ENCODE results near the gene CDH3.

DNA sequence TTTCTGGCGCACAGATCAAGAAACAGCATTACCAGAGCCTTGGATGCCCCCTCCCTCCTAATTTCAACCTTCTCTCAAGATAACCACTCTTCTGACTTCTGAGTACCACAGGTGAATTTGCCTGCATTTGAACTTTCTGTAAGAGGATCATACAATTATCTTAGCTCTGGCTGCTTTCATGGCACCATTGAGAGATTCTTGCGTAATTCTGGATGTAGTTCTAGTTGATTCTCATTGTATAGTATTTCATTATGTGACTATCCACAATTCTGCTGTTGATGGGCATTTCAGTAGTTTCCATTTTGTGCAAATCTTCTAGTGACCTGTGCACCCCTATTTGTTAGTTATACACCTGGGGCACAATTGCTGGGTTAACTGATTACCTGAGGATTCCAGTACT, 7.5 kb downstream of the CDH3 start:
- TF ChIP-seq, protein P1, sequence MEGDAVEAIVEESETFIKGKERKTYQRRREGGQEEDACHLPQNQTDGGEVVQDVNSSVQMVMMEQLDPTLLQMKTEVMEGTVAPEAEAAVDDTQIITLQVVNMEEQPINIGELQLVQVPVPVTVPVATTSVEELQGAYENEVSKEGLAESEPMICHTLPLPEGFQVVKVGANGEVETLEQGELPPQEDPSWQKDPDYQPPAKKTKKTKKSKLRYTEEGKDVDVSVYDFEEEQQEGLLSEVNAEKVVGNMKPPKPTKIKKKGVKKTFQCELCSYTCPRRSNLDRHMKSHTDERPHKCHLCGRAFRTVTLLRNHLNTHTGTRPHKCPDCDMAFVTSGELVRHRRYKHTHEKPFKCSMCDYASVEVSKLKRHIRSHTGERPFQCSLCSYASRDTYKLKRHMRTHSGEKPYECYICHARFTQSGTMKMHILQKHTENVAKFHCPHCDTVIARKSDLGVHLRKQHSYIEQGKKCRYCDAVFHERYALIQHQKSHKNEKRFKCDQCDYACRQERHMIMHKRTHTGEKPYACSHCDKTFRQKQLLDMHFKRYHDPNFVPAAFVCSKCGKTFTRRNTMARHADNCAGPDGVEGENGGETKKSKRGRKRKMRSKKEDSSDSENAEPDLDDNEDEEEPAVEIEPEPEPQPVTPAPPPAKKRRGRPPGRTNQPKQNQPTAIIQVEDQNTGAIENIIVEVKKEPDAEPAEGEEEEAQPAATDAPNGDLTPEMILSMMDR (IDR thresholded peaks at IDR 0.05) = no peak
- no peak for TF ChIP-seq POLR2A (IDR thresholded peaks at IDR 0.05)

All from body of pancreas (tissue), 4 donors.